PC-9 (cell line): Measurements from ENCODE around the gene TBX21.

Source experiments
- CTCF ChIP-seq: fragments of 200-600 bp; sonication (generic); conservative IDR thresholded peaks from 2 replicates; pipeline ENCODE4 v1.6.1; 2017; ENCODE audit warnings: mixed run types, antibody characterized with exemption, mild to moderate bottlenecking, moderate library complexity
- EZH2 ChIP-seq: fragments of 200-600 bp; sonication (generic); IDR thresholded peaks from 2 replicates; pipeline ENCODE4 v1.8.0; 2017; ENCODE audit warnings: antibody characterized with exemption, low read depth

GRCh38 chr17:47781397-47781796, 48.4 kb downstream of the TBX21 start:
- no peak for TF ChIP-seq CTCF
- TF ChIP-seq EZH2: no peak
